EH (cell line): Measurements from ENCODE around the gene PARP12.

Experiments used
- DNase-seq: peaks from one replicate; pipeline ENCODE4 v3.0.0-alpha.2; 2015; ENCODE audit warnings: low read depth

Gene PARP12

DNA sequence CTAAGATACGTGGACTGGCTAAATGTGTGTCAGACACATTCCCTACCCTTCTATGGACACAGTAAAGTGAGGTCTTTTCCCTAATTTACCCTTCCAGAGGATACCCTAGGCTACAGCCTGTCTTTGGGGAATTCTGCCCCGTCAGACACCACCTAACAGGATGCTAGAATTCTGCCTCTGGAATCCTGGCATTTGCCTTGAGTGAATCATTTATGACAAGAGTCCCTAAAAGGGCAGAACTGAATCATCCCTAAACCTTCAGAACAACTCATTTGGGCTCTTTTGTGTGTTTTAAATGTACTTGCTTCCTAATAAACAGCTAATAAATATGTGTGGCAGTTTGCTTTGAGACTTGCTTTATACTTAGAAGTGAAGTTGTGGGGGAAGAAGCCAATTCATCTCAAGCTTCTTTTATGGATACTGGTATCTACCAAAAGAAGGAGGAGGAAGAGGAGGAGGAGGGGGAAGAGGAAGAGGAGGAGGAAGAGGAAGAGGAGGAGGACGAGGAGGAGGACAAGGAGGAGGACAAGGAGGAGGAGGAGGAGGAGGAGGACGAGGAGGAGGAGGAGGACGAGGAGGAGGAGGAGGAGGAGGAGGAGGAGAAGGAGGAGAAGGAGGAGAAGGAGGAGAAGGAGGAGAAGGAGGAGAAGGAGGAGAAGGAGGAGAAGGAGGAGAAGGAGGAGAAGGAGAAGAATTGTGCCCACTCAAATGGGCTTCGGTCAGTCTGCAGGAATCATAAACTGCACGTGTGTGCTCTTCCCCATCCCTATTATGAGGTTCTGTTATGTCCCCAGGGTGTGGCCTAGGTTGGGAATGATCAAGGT is 27.1 kb downstream of the PARP12 start:
- peak; percentile 90 for DNase-seq

DNA sequence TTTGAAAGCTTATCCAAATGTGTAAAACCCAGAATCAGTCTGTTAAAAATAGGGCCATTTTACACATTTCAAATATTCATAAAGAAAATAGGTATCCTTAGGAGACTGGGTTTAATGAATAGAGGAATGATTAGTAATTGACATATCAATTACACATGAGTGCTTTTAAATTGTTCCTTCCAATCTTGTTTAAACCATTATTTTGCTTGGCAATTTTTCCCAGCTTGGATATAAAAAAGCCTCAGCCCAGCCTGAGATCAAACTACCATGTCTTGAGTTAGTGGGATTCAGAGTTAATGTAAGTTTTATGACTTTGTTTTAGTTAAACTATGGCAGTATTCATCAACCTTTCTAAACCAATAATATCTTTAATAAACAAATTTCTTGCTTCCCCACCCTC is 28.3 kb downstream of the PARP12 start:
- DNase-seq, result no peak

DNA sequence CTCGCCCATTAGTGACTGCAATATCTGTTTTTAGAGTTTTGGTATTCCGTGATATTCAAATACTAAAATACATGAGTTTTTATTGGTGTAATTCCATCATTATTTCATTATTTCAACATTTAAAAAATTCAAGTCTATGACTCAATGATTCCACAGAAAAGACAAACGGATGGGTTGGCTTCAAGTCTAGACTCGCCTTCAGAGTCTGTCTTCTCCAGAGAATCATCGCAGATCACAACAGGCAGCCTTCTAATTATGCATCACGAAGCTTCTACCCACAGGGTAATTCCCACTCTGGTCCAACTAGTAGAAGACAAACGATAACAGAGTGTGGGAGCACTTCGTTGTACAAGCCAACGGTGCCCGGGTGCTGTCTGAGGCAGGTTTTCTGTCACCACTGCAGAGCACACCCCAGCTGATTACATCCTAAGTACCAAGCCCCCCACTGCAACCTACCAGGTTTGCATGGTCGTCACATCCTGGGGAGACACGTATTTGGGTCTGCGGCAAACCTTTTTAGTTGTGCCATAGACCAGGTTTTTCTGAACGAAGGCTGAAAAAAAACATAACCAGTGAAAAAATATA is 28.9 kb downstream of the PARP12 start:
- DNase-seq, result peak; percentile 11

DNA sequence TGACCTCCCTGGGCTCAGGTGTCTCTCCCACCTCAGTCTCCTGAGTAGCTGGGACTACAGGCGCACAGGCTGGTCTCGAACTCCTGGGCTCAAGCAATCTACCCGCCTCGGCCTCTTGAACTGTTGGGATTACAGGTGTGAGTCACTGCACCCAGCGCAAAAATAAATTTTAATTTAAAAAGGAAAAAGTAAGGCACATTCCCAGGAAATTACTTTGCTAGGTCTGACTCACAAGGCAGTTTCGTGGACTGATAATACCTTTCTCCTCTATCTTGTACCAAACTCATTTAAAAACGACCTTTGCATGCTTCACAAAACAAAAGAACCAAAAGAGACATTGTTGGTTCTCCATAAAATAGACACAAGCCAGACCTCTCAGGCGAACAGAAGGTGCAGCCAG is 29.7 kb downstream of the PARP12 start:
- peak; percentile 52 for DNase-seq

DNA sequence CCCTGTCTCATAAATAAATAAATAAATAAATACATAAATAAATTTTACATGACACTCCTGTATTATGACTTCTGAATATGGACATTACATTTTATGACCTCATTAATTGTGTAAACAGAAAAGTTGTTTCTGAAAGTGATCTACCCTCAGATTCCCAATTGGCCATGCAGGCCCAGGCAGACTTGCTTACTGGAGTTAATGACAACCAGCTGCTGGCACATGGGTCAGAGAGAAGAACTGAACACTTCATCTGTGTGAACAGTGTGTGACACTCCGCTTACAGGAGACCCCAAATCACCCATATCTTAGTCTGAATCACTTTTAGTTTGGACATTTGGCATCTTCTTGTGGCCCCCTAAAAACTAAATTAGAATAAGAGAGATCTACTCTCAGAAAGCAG is 31.4 kb downstream of the PARP12 start:
- DNase-seq, result peak; percentile 28

DNA sequence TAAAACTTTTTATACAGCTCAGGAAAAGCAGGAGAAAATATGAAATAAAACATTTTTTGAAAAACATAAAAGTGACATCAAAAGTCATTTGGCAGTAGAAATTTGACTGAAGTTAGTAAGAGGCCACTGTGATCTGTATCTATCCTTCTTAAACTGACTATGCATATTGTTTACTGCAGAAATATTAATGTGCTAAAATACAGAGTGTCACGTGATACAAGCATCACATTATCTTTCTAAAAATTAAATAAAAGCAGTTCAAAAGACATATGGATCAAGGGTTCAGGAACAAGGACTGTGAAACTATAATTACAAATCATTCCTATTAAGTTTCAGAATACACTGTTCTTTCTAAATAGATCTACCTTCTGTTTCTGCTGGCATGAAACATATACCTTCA is 33.7 kb downstream of the PARP12 start:
- DNase-seq, result no peak

DNA sequence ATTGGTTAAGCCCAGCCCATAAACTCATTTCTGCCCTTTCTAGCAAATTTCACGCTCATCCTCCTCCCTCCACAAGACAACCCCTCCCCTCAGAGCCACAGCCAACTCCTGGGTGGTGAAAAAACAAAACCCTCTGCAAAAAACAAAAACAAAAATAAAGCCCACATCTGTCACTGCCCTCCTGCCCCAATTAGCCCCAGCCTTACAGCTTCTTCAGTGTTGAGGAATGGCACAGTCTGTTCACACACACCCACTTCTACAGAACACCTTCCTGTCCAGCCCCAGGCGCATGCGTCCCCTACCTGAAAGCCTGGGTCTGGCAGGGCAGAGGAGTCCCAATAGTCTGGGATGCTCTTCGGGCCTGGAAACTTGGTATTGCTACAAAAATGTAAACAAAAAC is 34.4 kb downstream of the PARP12 start:
- DNase-seq, result no peak

DNA sequence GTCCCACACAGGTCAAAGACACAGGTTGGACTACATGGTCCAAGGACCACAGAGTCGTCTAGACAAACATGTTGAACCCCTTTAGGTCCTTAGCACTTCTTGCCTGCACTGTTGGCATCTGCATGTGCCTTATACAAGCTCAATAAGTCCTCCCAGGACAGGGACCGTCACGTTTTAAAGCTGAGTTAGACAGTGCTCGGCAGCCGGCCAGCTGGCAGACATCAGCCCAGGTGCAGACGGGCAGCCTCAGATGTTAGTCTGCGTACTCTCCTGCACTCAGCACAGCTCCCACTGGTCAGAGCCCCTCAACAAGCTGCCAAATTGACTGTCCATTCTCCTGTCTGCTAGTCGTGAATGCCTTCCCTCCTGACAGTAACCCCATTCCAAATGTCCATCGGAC is 34.9 kb downstream of the PARP12 start:
- no peak for DNase-seq

DNA sequence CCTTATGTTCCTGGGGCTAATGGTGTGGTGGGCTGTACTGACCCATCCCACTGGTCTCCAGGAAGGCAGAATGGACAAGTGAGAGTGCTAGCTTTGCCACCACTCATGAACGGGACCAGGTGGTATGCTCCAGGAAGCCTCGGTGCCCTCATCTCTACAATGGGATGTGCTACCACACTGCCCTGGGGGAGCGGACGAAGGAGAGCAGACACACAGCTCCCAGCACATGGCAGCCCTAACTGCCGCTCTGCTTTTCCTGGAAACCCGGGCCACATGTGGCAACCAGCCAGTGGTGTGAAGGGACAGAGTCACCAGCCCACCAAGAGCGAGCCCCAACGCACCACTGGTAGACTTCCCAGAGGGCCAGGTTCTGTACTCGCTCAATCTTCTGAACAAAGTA is 35.8 kb downstream of the PARP12 start:
- no peak for DNase-seq

DNA sequence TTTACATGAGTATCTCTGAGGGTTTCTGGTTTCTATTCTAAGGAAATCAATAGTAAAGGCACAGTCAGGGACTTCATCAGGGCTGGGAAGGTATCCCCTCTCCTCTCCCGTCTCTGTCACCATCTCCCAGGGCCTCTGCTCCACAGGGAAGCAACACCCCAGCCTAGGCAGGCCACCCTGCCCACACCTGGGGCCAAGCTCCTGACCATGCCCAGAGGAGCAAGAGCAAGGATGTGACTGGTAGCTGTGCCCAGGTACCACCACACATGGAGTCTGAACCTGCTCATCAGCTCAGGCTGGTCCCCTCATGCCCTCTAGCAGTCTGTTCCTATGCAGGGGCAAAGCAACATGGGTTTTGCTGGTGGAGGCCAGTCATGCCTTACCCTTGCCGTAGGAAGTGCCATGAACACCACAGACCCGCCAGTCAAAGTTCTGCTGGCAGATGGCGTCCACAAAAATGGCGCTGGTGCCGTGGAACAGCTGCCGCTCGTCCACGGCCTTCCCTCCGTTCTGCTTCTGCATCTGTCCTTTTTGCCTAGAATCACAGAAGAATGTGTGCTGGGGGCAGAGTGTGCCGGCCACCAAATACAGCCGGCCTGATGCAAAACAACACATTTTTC is 36.8 kb downstream of the PARP12 start:
- DNase-seq, result no peak

DNA sequence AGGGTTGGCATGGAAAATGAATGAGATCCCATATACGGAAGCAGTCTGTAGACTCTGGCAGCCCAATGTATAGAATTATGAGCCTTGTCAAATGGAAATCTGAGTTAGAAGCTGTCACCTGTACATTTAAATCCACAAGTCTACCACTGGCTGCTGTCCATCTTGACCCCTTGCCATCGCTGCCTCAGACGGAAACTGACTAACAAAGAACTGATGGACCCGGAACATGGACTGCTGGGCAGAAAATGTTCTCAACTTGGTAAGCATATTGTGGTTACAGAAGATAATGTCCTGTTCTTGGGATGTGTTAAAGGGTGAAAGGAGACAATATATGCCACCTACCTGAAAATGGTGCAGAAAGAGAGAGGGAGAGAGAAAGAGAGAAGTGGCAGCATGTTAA is 37.5 kb downstream of the PARP12 start:
- no peak for DNase-seq

DNA sequence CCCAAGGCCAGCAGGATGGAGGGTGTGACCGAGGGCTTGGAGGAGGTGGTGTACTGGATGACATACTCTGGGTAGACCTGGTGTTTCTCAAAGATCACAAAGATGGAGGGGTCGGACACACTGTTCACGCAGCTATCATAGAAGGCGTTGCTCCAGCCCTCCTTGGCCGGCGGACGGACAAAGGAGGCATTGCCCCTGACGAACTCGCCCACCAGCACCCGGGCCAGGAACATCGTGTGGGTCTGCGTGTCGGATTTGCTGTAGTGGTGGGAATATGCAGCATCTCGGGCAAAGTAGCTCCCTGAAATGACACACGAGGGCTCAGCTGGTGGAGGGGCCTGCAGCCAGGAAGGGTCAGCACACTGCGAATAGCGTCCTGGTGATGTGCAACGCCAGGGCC is 38.2 kb downstream of the PARP12 start:
- no peak for DNase-seq

DNA sequence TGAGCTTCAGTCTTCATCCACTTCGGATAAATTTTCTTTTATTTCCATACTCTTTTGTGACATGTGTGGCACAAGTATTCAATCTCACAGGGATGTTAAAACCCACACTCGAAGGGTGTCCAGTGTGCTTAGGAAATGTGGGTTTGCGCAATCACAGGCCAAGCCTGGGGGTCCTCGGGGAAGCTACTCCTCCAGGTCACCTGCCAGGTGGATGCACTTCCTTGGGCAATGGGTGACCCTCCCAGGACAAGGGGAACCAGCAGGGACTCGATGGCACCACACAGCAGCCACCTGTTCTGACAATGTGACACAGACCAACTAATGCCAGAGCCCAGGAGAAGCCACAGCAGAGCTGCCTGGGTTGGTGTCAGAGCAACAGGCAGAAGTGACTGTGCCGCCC is 39.0 kb downstream of the PARP12 start:
- DNase-seq, result no peak

DNA sequence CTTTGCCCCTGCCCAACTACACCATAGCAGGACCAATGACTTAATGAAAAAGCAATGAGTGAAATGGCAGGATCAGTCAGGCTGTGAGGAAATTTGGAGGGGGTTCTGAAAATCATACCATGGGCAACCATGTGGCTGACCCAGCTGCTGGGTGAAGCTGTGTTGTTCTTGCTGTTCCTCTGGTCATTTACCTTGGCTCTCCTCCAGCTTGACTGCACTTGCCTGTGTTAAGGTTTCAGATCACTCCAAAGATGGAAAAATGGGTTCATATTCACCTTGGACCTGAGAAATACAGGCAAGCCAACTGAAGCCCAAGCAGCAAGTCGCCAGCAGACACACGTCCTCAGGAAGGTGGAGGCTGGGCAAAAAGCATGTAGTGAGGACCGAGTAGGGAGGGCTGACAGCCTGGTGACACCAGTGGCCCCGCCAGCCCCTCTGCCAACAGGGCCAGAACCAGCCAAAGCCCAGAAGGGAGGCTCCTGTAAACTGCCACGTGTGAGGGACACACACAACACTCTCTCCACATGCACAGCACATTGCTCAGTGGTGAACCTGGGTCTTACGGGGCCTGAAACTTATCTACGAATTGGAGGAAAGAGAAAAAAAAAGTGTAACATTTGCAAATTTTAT is 40.1 kb downstream of the PARP12 start:
- peak; percentile 47 for DNase-seq

DNA sequence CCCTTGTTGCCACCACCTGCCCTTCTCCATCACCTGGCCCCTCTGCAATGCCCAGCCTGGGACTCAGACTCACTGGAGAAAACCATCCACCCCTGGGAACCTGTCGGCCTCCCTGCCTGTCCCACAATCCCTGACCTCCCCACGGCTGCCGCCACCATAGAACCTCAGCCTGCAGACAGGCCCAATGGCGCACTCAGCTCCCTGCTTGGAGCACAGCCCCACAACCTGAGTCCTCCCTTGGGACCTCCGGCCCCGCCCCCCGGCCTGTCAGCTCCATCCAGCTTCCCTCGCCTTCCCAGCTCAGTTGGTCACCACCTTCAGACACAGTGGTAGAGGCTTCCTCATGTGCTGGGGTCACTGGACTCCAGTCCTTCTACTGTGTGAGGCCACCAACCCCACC is 41.1 kb downstream of the PARP12 start:
- DNase-seq, result no peak

DNA sequence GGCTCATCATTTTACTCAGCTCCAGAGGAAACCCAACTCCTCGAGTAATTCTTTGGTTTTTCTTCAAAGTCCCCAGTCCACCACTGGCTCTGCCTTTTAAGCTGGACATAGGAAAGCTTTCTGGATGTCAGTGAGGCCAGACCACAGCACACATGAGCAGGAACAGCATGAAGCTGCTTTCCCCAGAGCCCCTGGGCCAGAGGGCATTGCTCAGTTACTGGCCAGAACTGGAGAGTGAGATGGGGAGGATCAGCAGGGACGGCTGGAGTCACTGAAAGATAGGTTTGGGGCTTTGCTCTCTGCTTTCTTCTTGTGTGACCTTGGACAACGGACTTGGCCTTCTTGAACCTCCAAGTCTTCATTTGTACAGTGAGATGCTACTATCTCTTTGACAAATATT is 43.1 kb downstream of the PARP12 start:
- DNase-seq, result no peak

DNA sequence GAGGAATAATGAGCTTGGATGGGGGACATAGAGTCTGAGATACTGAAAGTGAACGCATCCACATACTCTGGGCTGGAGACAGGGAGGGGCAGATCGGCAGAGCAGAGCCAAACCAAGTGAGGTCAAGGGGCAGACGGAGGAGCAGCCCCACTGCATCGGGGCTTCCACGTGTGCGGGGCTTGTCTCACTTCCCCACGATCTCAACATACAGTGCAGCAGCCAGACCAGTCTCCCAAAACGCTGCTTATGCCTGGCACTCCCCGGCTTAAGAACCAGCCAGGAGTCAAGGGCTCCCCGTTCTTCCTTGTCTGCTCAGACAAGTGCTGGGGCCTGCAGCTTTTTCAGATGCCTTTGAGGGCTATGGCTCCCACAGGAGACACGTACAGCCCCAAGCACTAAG is 43.6 kb downstream of the PARP12 start:
- no peak for DNase-seq

DNA sequence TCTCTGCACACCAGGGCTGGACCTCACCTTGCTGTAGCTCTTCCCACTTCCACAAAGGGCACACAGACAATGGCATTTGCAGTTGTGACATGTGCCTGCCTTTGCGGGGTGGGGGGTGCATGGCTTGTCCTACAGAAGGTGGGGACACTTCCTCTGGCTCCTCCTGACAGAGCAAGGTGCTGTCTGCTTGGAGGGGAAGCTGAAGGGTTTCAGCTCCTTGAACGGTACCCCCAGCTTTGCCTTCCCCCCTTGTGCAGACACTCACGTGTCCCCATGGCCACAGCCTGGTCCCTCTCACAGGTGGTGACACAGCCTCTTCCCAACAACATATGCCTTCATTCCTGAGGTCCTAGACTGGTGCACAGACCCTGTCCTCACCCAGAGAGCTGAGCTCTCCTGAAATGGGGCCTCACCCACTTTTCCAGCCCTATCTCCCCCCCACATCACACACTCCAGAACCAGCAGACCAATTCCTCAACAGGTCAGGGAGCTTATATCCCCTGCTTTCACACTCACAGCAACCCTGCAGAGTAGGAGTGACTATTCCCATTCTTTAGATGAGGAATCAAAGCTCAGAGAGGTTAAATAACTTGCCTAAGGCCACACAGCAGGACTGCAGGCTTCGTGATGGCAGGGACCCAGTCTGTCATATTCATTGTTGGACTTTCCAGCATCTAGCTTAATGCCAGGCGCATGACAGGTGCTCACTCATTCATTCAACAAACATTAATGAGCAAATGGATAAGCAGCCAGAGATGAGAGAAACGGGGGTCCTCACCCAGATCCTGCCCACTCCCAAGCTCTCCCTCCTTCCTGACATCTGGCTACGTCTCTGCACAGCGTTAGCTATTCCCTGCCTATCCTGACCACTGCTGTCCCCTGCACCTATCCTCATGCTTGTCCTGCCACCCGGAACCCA is 44.4 kb downstream of the PARP12 start:
- no peak for DNase-seq

DNA sequence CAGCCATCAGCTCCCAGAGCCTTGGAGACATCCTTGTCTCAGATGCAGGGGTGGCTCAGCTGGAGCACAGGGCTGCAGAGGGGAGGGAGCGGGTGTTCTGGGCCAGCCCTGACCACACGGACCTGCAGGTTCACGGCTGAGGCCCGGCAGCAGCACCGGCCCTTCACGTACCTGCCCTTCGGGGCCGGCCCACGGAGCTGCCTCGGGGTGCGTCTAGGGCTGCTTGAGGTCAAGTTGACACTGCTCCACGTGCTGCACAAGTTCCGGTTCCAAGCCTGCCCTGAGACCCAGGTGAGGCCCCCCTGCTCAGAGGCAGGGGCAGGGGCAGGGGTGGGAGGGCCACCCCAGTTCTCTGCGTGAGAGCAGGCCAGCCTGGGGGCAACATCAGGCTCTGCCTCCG is 45.2 kb downstream of the PARP12 start:
- no peak for DNase-seq

DNA sequence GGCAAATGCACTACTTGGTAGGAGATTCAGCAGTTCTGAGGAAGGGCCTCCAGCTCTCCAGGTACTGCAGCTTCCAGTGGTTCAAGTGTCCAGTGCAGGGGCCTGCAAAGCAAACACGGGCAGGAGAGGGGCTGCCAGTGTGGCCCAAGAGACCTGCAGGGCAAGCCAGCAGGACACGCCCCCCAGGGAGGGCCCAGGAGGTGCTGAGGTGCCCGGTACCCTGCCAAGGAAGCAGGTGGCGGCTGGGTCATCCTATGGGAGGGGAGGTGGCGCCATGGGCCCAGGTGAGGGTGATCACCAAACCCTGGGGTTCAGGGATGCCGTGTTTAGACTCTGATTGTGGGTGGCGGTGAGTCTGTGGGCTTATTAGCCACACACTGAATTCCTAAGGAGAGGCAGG is 45.7 kb downstream of the PARP12 start:
- no peak for DNase-seq

DNA sequence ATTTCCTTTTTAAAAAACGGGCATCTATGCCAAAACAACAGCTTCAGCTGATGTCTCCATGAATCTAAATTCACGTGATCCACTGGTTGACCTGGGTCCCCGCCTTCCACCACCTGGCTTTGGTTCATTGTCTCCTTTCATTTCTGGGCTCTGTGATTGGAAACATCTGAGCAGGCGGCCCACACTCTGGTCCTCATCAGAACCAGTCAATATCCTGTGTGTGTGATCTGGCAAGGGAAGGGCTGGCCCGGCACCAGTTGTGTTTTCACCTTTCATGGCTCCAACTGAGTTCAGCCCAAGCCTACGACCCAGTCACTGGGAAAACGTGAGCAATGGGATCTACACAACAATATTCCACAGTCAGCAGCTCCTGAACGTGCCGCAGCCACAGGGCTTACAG is 46.2 kb downstream of the PARP12 start:
- DNase-seq, result no peak

DNA sequence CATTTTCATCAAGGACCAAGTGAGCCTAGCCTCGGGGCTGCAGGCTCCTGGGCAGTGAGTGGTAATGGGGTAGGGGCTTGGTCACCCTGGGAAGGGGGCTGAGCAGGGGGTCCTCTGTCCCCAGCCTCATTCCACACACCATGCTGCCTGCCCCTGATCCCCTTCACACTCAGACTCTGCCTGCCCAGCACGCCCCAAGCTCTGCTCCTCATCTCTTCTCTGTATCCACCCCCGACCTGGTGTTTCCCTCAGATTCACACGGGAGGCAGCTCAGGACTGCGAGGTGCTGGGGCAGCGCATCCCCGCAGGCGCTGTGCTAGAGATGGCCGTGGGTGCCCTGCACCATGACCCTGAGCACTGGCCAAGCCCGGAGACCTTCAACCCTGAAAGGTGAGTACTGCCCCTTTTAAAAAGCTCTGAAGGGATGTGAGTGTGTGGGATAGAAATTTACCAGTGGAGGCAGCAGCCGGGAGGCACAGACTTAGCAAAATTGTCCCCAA is 47.2 kb downstream of the PARP12 start:
- no peak for DNase-seq
